Progenitor cell of endocrine pancreas (in vitro differentiated cells): Measurements from ENCODE around the gene TRAF2. TPM values are rescaled to one million over a fixed set of nuclear protein-coding genes. Genes with fewer than 3 reads are reported as not detected.

Source experiments
- DNase-seq: peaks from one replicate; pipeline ENCODE4 v3.0.0; 2021; ENCODE audit warnings: low spot score; ENCODE audit not compliant: unreplicated experiment
- H3K27ac Mint-ChIP-seq: 2 replicates; pipeline ENCODE4 v1.8.0; 2021; ENCODE audit warnings: mild to moderate bottlenecking, moderate library complexity, mixed read lengths
- H3K27me3 Mint-ChIP-seq: 2 replicates; pipeline ENCODE4 v1.8.0; 2021; ENCODE audit warnings: mixed read lengths
- H3K36me3 Mint-ChIP-seq: 2 replicates; pipeline ENCODE4 v1.8.0; 2022; ENCODE audit warnings: mixed read lengths; ENCODE audit not compliant: insufficient read depth
- H3K4me1 Mint-ChIP-seq: 2 replicates; pipeline ENCODE4 v1.8.0; 2021; ENCODE audit warnings: low read depth, mixed read lengths
- H3K4me3 Mint-ChIP-seq: 2 replicates; pipeline ENCODE4 v1.8.0; 2021; ENCODE audit warnings: low read depth, mild to moderate bottlenecking, moderate library complexity, mixed read lengths
- H3K9me3 Mint-ChIP-seq: 2 replicates; pipeline ENCODE4 v1.8.0; 2021; ENCODE audit warnings: low read depth, mixed read lengths
- total RNA-seq: library from RNA; stranded (reverse); gene quantifications from 2 replicates; pipeline ENCODE4 v1.2.1, GENCODE V29; 2021
- TF ChIP-seq, protein P1 (sequence below): fragments of 200-600 bp; sonication (generic); IDR thresholded peaks from one replicate; pipeline ENCODE4 v1.5.0; 2021; ENCODE audit warnings: antibody characterized with exemption, mild to moderate bottlenecking; ENCODE audit not compliant: unreplicated experiment

TRAF2 gene
- total RNA-seq, 1 donor from 2014 or later, result 23.4 TPM

DNA sequence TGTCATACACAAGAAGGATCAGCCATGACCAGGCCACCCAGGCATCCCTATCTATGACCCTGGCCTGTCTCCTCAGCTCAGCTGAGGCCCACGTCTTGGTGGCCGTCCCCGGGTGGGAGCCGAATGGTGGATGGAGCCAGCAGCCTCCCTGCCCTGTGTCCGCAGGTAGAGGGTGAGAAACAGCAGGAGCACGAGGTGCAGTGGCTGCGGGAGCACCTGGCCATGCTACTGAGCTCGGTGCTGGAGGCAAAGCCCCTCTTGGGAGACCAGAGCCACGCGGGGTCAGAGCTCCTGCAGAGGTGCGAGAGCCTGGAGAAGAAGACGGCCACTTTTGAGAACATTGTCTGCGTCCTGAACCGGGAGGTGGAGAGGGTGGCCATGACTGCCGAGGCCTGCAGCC, 33.8 kb downstream of the TRAF2 start:
- no peak overlapping the region for H3K27ac Mint-ChIP-seq
- no peaks in the 10 kb centered on the region for H3K27me3 Mint-ChIP-seq
- H3K4me3 Mint-ChIP-seq, result no peak overlapping the region
- TF ChIP-seq, protein P1, sequence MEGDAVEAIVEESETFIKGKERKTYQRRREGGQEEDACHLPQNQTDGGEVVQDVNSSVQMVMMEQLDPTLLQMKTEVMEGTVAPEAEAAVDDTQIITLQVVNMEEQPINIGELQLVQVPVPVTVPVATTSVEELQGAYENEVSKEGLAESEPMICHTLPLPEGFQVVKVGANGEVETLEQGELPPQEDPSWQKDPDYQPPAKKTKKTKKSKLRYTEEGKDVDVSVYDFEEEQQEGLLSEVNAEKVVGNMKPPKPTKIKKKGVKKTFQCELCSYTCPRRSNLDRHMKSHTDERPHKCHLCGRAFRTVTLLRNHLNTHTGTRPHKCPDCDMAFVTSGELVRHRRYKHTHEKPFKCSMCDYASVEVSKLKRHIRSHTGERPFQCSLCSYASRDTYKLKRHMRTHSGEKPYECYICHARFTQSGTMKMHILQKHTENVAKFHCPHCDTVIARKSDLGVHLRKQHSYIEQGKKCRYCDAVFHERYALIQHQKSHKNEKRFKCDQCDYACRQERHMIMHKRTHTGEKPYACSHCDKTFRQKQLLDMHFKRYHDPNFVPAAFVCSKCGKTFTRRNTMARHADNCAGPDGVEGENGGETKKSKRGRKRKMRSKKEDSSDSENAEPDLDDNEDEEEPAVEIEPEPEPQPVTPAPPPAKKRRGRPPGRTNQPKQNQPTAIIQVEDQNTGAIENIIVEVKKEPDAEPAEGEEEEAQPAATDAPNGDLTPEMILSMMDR, result no peak
- H3K4me1 Mint-ChIP-seq, result no peaks in the 10 kb centered on the region
- DNase-seq, result no peak
- H3K36me3 Mint-ChIP-seq, result peaks cover 7% of the 10 kb centered on the region
- no peaks in the 10 kb centered on the region for H3K9me3 Mint-ChIP-seq

DNA sequence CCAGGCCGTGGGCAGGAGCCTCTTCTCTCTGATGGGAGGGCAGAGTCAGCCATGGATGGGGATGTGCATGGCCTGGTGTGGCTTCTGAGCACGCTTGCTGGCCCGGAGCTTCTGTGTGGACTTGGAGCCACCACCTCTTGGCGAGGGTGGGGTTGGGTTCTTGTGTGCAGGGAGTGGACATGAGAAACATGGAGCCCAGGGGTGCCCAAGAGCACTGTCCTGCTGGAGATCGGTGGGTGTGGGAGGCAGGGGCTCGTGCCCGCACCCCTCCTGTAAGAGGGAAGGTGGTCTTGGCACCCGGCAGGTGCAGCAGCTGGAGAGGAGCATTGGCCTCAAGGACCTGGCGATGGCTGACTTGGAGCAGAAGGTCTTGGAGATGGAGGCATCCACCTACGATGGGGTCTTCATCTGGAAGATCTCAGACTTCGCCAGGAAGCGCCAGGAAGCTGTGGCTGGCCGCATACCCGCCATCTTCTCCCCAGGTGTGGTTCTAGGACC, 34.5 kb downstream of the TRAF2 start:
- H3K4me3 Mint-ChIP-seq, result no peak overlapping the region
- TF ChIP-seq, protein P1, result no peak
- no peaks in the 10 kb centered on the region for H3K27me3 Mint-ChIP-seq
- no peak overlapping the region for H3K27ac Mint-ChIP-seq
- H3K36me3 Mint-ChIP-seq, result peaks cover 9% of the 10 kb centered on the region
- no peaks in the 10 kb centered on the region for H3K4me1 Mint-ChIP-seq
- DNase-seq, result no peak
- no peaks in the 10 kb centered on the region for H3K9me3 Mint-ChIP-seq

DNA sequence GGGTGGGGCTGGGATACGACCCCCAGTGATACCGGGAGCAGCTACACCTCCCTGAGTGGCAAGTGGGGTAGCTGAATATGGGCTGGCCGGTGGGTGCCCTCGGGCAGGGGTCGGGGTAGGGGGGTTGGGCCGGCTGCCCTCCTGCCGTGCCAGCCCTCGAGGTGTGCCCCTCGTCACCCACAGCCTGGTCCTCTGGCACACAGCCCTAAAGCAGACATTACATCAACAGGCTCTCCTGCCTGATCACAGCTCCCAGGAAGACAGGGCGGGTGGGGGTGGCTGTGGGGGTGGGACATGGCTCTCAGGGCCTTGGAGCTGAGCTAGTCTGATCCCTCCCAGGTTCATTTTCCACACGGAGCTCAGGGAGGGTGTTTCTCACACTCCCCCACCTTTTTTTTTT, 35.0 kb downstream of the TRAF2 start:
- no peak overlapping the region for H3K27ac Mint-ChIP-seq
- H3K36me3 Mint-ChIP-seq, result peaks cover 8% of the 10 kb centered on the region
- no peak overlapping the region for H3K4me3 Mint-ChIP-seq
- H3K9me3 Mint-ChIP-seq, result no peaks in the 10 kb centered on the region
- H3K4me1 Mint-ChIP-seq, result no peaks in the 10 kb centered on the region
- TF ChIP-seq, protein P1, result no peak
- no peaks in the 10 kb centered on the region for H3K27me3 Mint-ChIP-seq
- no peak for DNase-seq

DNA sequence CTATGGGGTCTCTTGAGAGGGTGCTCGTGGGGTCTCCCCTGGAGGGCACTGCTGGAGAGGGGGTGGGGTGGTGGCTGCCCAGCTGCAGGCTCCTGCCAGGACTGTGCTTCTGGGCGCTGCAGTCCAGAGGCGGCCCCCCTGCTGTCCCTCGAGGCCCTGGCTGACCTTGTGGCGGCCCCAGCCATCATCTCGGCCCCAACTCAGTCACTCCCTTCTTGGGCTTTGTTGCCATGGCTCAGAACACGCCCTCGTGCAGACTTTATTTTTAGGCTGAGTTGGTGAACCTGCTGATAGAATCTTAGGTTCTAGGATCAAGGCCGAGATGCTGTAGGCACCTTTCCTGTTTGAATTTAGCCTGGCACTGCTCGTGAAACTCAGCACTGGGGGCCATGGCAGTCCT, 35.4 kb downstream of the TRAF2 start:
- Mint-ChIP-seq H3K27ac (no peak overlapping the region), H3K9me3 (no peaks in the 10 kb centered on the region), H3K4me1 (no peaks in the 10 kb centered on the region), H3K36me3 (peaks cover 8% of the 10 kb centered on the region), H3K27me3 (no peaks in the 10 kb centered on the region), H3K4me3 (no peak overlapping the region)
- TF ChIP-seq, protein P1, result no peak
- DNase-seq, result no peak

DNA sequence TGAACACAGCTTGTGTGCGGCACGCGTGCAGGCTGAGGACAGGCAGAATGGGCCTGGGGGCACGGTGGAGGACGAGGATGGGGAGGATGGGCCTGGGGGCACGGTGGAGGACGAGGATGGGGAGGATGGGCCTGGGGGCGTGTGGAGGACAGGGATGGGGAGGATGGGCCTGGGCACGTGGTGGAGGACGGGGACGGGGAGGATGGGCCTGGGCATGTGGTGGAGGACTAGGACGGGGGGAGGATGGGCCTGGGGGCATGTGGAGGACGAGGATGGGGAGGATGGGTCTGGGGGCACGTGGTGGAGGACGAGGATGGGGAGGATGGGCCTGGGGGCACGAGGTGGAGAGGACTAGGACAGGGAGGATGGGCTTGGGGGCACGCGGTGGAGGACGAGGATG, 36.2 kb downstream of the TRAF2 start:
- TF ChIP-seq, protein P1, result no peak
- no peak overlapping the region for H3K4me3 Mint-ChIP-seq
- no peaks in the 10 kb centered on the region for H3K9me3 Mint-ChIP-seq
- no peak overlapping the region for H3K27ac Mint-ChIP-seq
- no peaks in the 10 kb centered on the region for H3K27me3 Mint-ChIP-seq
- DNase-seq, result no peak
- peaks cover 9% of the 10 kb centered on the region for H3K36me3 Mint-ChIP-seq
- H3K4me1 Mint-ChIP-seq, result no peaks in the 10 kb centered on the region
